ENCODE data around the gene PUDP. TPM values are rescaled to one million over a fixed set of nuclear protein-coding genes. Genes with fewer than 3 reads are reported as not detected.
"Not testable (repeated sequence)": the region's sequence is repeated elsewhere in the genome, so short reads cannot be mapped to it uniquely, and the experiment has no call there.

The PUDP gene
- total and polyA plus RNA-seq, 3 donors from 2014 or later: 8.8 to 15.5 (median 10.2) TPM

- no peaks in the 10 kb centered on the region for H3K36me3 ChIP-seq (ENCODE audit: low read depth, missing control alignments)
- intact Hi-C loops (cut with DNase I; ENCODE audit: low total_unique reads): no loop called here
- 55 to 57% methylated on average over 10 to 11 of the region's 11 CpGs for WGBS, 2 donors
- DNase-seq: no peak
- no peak overlapping the region for H3K4me3 ChIP-seq
- H3K9me3 ChIP-seq: no peaks in the 10 kb centered on the region
- H3K4me1 ChIP-seq: no peaks in the 10 kb centered on the region
- H3K27ac ChIP-seq: no peak overlapping the region
- TF ChIP-seq CTCF (IDR thresholded peaks at IDR 0.05) (no peak), POLR2A (IDR thresholded peaks at IDR 0.05) (no peak)
- H3K27me3 ChIP-seq: no peaks in the 10 kb centered on the region
Observed at GRCh38 chrX:7109049-7109531, 38.9 kb downstream of the PUDP start.

GRCh38 chrX:7108030-7108429, 39.9 kb downstream of the PUDP start:
- TF ChIP-seq POLR2A (IDR thresholded peaks at IDR 0.05): no peak
- no peak for TF ChIP-seq CTCF (IDR thresholded peaks at IDR 0.05)
- no peaks in the 10 kb centered on the region for H3K36me3 ChIP-seq (ENCODE audit: low read depth, missing control alignments)
- H3K4me1 ChIP-seq: no peaks in the 10 kb centered on the region
- no peaks in the 10 kb centered on the region for H3K9me3 ChIP-seq
- 100% methylated on average over 1 of the region's 5 CpGs; no CpG with 5 or more reads in 1 of the 2 donors for WGBS, 2 donors
- intact Hi-C loops (cut with DNase I; ENCODE audit: low total_unique reads): no loop called here
- no peak overlapping the region for H3K27ac ChIP-seq
- H3K4me3 ChIP-seq: no peak overlapping the region
- no peak for DNase-seq
- no peaks in the 10 kb centered on the region for H3K27me3 ChIP-seq

GRCh38 chrX:7106649-7107048, 41.3 kb downstream of the PUDP start:
- no peak for DNase-seq
- TF ChIP-seq CTCF (IDR thresholded peaks at IDR 0.05): no peak
- TF ChIP-seq POLR2A (IDR thresholded peaks at IDR 0.05): no peak
- Histone ChIP-seq H3K4me3 (no peak overlapping the region), H3K27me3 (no peaks in the 10 kb centered on the region), H3K27ac (no peak overlapping the region), H3K4me1 (no peaks in the 10 kb centered on the region), H3K36me3 (ENCODE audit: low read depth, missing control alignments) (no peaks in the 10 kb centered on the region), H3K9me3 (no peaks in the 10 kb centered on the region)
- intact Hi-C loops (cut with DNase I; ENCODE audit: low total_unique reads): no loop called here
- WGBS, 2 donors: 100% methylated on average over 1 to 2 of the region's 2 CpGs

DNA sequence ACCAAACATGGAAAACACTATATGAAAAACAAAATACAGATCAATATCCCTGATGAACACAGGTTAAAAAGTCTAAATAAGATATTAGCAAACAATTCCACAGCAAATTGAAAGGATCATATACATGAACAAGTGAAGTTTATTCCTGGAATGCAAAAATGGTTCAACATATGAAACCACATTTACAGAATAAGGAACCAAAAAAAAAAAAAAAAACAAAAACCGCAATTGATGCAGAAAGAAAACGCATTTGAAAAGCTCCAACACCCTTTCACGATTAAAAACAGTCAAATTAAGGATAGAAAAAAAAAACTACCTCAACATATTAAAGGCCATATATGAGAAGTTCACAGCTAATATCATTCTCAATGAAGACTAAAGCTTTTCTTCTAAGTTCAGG, 45.8 kb downstream of the PUDP start:
- TF ChIP-seq POLR2A (IDR thresholded peaks at IDR 0.05) (no peak), CTCF (IDR thresholded peaks at IDR 0.05) (no peak)
- H3K36me3 ChIP-seq (ENCODE audit: low read depth, missing control alignments): no peaks in the 10 kb centered on the region
- no peaks in the 10 kb centered on the region for H3K27me3 ChIP-seq
- no peaks in the 10 kb centered on the region for H3K4me1 ChIP-seq
- no peak overlapping the region for H3K27ac ChIP-seq
- H3K4me3 ChIP-seq: no peak overlapping the region
- intact Hi-C loops (cut with DNase I; ENCODE audit: low total_unique reads): no loop called here
- no peaks in the 10 kb centered on the region for H3K9me3 ChIP-seq
- DNase-seq: no peak
- WGBS, 2 donors: 86 to 91% methylated on average over 3 of the region's 3 CpGs

GRCh38 chrX:7100022-7100421, 47.9 kb downstream of the PUDP start:
- H3K4me1 ChIP-seq: no peaks in the 10 kb centered on the region
- H3K27ac ChIP-seq: no peak overlapping the region
- H3K36me3 ChIP-seq (ENCODE audit: low read depth, missing control alignments): no peaks in the 10 kb centered on the region
- 75 to 80% methylated on average over 4 to 6 of the region's 7 CpGs for WGBS, 2 donors
- H3K4me3 ChIP-seq: no peak overlapping the region
- no peaks in the 10 kb centered on the region for H3K9me3 ChIP-seq
- no peaks in the 10 kb centered on the region for H3K27me3 ChIP-seq
- TF ChIP-seq POLR2A (IDR thresholded peaks at IDR 0.05) (no peak), CTCF (IDR thresholded peaks at IDR 0.05) (no peak)
- intact Hi-C loops (cut with DNase I; ENCODE audit: low total_unique reads): no loop called here
- no peak for DNase-seq

- H3K9me3 ChIP-seq; H3K27me3 ChIP-seq; H3K4me3 ChIP-seq; DNase-seq; intact Hi-C loops (cut with DNase I; ENCODE audit: low total_unique reads); H3K4me1 ChIP-seq; H3K27ac ChIP-seq; H3K36me3 ChIP-seq (ENCODE audit: low read depth, missing control alignments): not testable (repeated sequence)
- WGBS, 2 donors: 100% methylated on average over 2 of the region's 2 CpGs; no CpG with 5 or more reads in 1 of the 2 donors
Observed at GRCh38 chrX:7095657-7096056, 52.3 kb downstream of the PUDP start.

All from testis (tissue), 3 donors.